IPS-11a (cell line): ENCODE data around the gene SNHG17.
A peak's percentile ranks its signal among the peaks of the same experiment; 100 is the strongest.
"Not testable (repeated sequence)": the region's sequence is repeated elsewhere in the genome, so short reads cannot be mapped to it uniquely, and the experiment has no call there.

ENCODE experiments used
- H3K4me3 ChIP-seq: one replicate; pipeline ENCODE4 v1.5.1; 2013; ENCODE audit warnings: low read depth, low read length, control low read depth

SNHG17 gene

DNA sequence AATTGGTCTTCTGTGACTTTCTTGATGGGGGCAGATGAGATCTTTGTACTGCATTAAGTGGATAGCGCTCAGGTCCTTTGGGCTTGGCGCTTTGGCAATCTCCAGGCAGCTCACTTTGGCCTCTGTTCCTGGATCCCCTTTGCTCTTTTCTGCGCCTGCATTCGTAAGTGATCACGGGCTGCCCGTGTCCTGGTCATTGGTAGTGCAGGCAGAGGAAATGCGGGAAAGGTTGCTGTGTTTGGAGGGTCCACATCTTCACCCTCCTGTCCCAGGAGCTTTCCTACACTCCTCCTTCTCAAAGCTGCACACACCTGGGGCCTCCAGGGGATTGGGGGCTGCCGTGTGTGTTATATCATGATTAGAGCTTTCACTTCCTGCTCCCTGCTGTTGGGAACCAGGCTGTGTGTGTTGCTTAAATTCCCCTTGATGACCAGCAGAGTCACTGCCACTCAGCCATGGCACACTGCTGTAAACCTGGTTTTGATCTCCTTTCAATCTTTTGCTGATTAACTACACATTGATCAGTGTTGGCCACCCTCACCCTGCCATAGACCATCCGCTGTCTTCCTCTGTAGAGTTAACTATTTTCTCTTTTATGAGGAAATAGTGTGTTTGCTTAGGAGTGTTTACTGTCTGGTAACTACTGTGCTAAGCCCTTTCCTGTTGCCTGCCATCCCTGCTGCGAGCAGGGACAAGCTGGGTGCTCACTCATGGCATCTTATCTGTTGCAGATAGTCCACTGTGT is 13.0 kb upstream of the SNHG17 start:
- H3K4me3 ChIP-seq = no peak overlapping the region

DNA sequence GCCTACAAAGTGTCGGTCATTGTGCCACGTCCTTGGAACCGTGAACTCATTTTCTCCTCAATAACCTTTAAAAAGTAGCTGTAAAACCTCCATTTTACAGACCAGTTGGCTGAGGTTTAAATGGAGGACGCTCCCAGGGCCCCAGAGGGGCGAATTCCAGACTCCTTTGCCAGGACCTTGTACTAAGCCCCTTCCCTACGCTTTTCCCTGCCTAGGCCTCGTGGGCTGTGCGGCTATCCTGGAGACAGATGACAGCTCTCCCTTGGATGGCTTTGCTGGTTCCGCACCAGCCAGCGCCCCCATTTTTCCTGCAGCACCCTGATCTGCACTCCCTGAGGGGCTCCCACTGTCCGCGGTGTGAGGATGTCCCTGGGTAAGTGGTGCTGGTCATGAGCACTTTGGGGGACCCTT is 12.1 kb upstream of the SNHG17 start:
- H3K4me3 ChIP-seq = peak overlapping the region; percentile 88

DNA sequence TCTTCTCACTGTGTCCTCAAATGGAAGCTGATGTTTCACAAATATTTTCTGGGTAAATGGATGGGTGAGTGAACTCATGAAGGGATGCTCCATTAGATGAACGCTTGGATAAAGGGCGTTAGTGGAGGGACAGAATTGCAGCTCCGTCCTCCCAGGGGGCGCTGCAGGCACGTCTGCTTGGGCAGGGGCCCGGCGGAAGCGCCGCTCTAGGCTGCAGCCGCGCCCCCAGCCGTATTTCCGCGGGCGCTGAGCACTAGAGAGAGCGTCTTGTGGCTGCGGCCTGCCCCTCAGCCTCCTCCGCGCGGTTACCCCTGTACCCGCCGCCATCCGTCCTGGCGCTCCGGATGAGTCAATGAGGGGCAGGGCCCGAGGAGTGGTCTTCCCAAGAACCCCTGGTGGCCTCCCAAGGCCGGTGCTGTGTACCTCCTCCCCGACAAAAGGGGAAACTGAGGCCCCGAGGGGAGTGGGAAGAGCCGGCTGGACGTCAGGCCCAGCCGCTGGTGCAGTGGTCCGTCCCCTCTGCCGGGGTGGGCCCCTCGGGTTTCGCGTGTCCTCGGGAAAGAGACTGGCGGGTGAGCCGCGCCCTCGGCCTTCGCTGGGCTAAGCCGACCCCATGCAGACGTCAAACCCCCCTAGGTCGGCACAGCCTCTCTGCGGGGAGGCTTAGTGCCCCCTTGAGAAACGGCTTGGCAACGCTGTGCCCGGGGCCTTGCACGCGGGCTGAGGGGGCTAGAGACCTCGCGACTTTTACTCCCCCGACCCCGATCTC is 11.5 kb upstream of the SNHG17 start:
- H3K4me3 ChIP-seq = peak overlapping the region; percentile 88

DNA sequence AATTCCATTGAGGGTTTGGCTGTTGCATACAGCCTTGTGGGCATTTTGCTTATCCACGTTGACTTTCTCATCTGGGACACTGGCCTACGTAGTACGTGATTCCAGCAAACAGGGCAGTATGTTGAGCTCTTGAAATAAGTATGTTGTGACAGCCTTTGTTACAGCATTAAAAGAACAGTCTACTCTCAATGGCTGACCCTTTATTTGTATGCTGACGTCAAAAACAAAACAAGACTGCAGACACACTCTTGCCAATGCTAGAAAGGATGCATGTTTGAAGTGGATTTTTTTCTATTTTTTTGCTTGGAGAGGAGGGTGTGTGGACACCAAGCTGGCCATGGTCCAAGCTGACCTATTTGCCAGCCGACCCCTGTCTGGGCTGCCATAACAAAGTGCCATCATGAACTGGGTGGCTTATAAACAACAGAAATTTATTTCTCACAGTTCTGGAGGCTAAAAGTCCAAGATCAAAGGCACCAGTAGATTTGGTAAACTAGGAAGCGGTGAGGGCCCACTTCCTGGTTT is 10.8 kb upstream of the SNHG17 start:
- no peak overlapping the region for H3K4me3 ChIP-seq

DNA sequence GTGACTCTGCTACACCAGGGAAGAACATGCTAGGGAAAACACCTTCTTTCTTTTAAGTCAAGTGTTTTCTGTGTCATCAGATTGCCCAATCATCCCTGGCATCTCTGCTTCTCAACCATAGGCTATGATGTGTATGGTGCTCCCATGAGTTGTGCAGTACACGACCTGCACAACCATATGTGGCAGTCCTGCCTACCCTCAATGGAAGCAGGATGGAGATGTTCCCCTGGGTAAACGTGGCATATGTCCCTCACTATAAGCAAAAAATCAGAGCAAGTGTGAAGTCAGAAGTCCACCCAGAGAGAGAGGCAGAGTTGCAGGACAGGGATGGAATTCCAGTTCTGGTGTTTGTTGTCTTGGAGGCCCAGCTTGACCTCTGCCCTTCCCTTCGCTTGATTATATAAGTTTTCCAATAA is 10.3 kb upstream of the SNHG17 start:
- no peak overlapping the region for H3K4me3 ChIP-seq

DNA sequence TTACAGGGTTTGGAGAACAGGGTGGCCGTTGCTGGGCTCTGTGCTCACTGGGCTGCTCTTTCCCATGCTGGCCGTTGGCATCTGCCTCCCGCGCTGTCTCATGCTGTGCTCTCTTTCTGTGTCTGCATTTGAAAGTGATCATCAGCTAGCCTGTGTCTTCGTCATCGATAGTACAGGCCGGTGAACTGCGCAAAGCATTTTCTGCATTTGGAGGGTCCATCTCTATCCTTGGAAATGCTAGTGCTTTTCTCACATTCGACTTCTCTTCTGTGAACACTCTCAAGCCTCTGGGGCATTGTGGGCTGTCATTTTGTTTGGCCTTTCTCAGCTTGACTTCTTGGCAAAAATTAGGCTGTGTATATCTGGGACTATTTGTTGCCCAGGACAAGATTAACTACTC is 6.8 kb upstream of the SNHG17 start:
- no peak overlapping the region for H3K4me3 ChIP-seq

DNA sequence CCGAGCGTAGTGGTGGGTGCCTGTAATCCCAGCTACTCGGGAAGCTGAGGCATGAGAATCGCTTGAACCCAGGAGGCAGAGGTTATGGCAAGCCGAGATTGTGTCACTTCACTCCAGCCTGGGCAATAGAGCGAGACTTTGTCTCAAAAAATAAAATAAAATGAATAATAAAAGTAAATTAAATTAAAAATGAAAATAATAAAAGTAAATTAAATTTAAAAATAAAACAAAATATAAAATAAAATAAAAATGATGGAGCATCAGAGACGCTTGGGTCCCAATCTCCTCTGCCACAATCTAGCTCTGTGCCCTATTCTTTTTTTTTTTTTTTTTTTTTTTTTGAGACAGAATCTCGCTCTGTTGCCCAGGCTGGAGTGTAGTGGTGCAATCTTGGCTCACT is 6.0 kb upstream of the SNHG17 start:
- H3K4me3 ChIP-seq = not testable (repeated sequence)

DNA sequence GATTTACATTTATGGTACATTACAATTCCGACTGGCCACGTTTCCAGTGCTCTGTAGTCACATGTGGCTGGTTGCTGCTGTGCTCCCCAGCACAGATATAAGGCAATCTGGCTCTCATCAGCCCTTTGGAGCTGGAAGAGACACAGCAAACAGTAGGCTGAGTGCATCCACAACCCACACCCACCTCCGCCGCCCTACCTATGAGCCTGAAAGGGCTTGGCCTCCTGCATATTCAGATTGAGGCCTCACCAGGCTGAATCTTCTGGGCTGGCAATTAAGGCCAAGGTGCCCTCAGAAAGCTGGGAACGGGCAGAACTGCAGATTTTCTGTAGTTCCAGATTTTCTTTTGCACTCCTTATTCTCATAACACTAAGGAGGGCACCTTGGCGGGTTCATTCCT is 2.7 kb upstream of the SNHG17 start:
- no peak overlapping the region for H3K4me3 ChIP-seq

DNA sequence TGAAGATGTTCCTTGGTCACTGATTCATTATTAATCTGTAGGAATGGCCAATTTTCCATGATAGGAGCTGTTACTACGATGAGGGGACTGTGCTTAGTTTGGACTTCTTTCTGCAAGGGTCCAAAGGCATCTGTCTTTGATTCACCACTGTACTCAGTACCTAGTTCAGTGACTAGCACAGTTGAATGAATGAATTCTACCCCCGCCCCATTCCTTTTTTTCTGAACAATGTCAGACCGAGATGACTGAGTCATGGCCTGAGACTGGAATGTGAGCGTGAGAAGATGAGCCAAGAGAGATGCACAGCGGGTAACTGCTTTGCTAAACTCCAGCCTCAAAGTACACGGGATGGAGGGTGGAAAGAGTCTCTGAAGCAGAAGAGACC is 419 bp upstream of the SNHG17 start:
- H3K4me3 ChIP-seq = no peak overlapping the region

DNA sequence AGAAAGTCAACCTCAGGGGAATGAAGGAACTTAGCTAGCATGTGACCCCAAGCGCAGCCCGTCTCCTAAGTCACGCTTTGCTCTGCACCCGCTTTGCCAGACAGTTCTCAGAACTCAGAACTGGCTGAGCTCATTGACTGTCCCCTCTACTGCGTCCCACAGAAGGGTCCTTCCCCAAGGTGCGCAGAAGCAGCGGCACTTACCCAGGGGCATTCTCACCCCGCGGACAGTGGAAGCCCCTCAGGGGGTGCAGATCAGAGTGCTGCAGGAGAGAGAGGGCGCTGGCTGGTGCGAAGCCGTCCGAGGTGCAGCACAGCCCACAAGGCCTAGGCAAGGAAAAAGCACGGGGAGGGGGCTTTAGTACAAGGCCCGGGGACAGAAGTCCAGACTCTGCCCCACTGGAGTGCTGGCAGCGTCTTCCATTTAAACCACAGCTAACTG is 807 bp downstream of the SNHG17 start:
- H3K4me3 ChIP-seq = peak overlapping the region; percentile 96

DNA sequence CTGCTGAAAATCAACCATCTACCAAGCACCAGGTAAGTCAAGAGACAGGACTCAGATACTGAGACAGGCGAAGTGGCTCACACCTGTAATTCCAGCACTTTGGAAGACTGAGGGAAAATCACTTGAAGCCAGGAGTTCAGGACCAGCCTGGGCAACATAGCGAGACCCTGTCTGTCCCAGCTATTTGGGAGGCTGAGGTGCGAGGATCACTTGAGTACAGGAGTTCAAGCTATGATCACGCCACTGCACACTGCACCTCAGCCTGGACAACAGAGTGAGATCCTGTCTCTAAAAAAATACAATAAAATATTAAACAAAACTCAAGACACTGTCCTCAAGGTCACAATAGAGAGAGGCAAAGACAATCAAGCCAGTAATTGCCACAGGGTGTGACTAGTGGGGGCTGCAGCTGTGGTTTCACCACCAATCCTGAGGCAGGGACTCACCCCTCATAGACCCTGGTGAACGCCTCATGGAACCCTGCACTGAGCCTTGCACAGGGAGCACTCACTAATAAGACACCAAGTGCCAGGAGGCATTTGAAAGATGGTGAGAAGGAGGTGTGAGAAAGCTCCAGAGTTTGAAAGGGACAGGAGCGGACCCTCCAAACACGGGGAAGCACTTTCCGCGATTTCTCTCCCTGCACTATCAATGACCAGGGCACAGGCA is 1.7 kb downstream of the SNHG17 start:
- H3K4me3 ChIP-seq = peak overlapping the region; percentile 96

DNA sequence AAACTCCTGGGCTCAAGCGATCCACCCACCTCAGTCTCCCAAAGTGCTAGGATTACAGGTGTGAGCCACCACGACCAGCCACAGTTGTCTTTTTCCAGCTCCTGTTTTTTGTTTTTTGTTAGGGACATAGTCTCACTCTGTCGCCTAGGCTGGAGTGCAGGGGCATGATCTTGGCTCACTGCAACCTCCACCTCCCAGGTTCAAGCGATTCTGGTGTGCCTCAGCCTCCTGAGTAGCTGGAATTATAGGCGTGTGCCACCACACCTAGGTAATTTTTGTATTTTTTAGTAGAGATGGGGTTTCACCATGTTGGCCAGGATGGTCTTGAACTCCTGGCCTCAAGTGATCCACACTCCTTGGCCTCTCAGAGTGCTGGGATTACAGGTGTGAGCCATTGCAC is 2.3 kb downstream of the SNHG17 start:
- H3K4me3 ChIP-seq = not testable (repeated sequence)

DNA sequence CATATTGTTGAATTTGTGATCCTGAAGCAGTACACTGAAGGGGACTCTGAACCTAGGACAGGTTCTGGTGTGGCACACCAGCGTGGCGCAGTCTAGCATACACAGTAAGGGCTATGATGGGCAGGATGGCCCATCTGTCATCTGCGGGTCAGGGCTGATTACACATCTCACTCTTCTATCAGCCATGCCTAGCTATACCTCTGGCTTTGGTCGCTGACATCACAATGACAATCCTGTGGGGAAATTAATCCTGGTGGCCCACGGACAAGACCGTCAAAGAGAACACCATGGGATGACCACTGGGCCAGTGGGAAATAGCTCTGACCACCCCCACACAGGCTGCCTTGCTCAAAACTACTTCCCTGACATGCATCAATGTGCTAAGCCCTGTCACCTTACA is 2.8 kb downstream of the SNHG17 start:
- H3K4me3 ChIP-seq = no peak overlapping the region

DNA sequence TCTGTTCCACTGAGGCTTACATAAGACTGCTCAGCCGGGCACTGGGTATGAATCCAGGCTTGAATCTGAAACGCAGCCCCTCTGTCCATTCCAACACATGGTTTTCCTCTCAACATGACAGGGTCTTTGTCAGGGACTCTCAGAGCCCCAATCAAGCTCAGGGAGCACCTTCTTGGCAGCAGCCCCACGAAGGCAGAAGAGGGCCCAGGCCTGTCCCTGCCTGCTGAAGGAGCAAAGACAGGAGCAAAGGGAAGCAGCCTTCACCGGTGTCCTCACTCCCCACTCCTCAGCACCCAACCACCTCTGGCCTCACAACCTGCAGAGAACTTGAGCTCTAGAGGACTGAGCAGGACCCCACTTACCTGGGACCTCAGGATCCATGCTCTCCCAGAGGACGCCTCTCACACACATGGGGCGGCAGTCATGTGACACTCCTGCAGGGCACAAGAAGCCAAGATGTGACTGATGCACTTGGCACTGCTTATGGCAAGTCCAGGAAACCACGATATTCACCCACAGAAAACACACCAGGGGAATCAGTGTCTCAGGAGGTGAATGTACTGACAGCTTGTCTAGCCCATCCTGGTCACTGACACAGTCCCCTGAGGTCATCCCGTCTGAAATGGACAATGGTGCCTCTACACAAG is 4.3 kb downstream of the SNHG17 start:
- no peak overlapping the region for H3K4me3 ChIP-seq

DNA sequence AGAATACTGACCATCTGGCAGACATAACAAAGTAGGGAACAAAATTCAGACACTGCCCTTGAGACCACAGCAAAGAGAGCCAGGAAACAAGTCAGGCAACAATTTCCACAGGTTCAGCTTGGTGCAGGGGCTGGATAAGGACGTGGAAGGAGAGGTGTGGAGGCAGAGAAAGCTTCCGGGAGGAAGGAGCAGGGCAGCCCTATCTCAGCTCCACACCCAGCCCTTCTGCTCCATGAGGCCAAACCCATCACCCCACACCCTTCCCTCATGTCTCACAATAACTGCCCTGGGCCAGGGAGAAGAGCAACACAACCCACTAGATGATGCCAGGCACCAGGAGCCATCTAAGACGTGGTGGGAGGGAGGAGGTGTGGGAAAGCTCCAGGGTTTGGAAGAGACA is 5.8 kb downstream of the SNHG17 start:
- no peak overlapping the region for H3K4me3 ChIP-seq

DNA sequence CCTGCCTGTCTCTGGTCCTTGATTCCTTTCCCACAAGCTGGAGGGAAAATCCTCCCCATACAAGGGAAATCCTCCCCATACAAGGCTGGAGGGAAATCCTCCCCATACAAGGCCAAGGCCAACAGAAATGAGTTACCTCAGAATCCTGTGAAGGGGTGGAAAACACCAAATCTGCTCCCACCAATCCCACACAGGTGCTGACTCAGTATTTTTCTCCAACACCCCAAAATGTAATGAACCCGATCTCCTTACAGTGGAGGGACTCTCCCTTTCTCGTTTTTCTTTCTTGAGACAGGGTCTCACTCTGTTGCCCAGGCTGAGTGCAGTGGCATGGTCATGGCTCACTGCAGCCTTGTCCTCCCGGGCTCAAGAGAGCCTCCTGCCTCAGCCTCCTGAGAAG is 6.3 kb downstream of the SNHG17 start:
- H3K4me3 ChIP-seq = no peak overlapping the region

DNA sequence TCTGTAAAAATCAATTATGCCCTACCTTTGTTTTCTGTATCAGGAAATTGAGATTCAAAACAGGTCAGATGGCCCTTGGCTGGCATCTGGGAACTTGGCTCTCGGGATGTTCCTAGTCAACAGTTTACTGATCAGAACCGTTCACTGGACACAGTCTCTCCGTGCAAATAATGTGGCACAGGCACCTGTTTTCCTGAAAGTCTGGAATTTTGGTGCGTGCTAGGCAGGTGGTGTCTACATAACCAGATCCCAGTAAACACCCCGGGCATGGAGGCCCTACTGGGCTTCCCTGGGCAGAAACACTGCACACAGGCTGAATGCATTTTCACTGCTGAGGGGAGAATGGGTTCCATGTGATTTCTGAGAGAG is 7.5 kb downstream of the SNHG17 start:
- H3K4me3 ChIP-seq = no peak overlapping the region

DNA sequence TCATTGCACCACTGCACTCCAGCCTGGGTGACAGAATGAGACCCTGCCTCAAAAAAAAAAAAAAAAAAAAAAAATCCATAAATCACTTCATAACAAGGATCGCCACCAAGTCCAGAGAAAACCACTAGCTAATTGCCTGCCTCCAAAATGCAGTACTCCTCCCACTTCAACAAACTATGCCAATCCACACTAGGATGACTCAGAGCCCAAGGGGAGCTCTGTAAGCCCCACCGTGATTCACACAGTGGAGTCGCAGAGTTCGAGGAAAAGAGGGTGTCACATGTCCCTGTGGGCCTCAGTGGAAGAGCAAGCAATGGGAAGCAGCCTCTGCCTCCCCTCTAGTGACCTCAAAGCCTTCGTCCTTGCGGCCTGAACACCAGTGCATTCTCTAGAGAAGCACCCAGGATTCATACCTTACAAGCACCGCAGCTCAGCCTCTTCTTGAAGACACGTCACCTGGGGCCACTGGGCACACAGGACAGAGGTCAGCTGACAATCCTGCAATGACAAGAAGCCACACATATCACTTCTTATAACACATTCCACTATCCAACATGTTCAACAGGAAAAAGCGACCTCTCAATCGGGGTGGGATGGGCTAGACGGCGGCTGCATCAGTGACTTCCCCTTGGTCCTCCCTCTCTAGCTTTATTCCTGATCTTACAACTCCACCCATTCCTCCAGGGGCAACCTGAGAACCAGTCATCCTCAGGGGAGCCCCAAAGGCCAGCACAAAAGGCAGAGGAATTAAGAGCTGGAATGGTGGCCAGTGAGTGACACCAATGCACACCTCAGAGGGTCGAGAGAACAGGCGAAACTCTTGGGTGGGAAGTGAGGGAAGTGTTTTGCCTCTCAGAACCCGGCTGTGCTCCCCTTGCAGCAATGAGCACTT is 8.9 kb downstream of the SNHG17 start:
- no peak overlapping the region for H3K4me3 ChIP-seq

DNA sequence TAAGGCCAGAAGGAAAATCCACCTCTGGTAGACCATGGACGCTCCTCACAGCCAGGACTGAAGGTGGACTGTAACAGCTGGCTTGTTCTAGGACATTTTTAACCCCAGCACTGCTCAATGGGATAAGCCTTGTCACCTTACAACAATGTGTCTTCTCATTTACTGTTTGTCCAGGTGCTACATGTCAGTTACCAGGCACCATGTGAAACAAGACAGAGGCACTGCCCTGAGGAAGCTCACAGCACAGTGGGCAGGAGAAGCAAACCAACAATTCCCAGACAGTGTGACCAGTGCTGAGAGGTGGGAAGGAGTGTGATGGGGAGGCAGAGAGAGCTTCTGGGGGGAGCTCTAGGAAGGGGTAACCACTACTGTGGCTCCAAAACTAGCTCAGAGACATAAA is 10.7 kb downstream of the SNHG17 start:
- no peak overlapping the region for H3K4me3 ChIP-seq

DNA sequence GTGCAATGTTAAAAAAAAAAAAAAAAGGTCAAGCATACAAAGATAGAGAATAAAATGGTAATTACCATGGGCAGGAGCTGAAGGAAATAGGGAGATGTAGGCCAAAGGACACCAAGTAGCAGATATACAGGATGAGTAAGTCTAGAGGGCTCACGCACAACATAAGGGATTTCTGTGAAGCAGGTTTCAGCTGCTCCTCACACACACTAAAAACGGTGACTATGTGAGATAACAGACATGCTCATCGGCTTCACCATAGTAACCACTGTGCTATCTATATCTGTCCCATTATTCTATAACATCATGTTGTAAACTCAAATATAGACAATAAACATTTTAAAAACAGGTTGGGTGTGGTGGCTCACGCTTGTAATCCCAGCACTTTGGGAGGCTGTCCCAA is 11.6 kb downstream of the SNHG17 start:
- H3K4me3 ChIP-seq = no peak overlapping the region
